AG20443 (cell line): ENCODE measurements around the gene ZNF729.
"Not testable (repeated sequence)": the region's sequence is repeated elsewhere in the genome, so short reads cannot be mapped to it uniquely, and the experiment has no call there.

Experiments used
- DNase-seq: peaks from one replicate; pipeline ENCODE4 v3.0.0; 2012; ENCODE audit warnings: low spot score, mixed read lengths

The ZNF729 gene

DNA sequence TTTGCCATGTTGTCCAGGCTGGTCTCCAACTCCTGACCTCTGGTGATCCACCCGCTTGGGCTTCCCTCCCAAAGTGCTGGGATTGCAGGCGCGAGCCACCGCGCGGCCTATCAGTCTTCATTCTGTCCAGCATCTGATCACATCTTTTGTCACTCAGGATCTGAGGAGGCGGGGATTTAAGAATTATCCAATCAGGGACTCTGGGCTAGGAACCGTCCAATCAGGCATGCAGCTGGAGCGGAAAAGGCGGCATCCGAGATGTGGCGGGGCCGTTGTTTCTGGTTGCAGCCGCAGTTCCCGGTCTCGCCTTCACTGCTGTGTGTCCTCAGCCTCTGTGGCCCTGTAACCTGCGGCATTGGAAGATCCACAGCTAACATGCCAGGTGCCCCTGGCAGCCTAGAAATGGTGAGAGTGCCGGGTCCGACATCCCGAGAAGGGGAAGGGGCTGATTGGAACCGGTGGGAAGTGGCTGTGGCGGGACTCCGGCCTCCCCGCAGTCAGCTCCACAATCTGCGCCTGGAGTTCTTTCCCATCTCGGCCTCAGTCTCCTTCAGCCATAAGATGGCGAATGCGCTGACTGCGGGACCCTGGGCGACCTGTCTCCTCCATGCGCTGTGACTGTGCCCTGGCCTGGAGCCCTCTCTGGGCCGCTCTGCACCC, at the start of gene ZNF729:
TSS of gene ZNF729 (plus strand) at position 291 of the 660 bp plus-strand sequence. CDS start at position 376, 85 bp downstream.
- no peak for DNase-seq

DNA sequence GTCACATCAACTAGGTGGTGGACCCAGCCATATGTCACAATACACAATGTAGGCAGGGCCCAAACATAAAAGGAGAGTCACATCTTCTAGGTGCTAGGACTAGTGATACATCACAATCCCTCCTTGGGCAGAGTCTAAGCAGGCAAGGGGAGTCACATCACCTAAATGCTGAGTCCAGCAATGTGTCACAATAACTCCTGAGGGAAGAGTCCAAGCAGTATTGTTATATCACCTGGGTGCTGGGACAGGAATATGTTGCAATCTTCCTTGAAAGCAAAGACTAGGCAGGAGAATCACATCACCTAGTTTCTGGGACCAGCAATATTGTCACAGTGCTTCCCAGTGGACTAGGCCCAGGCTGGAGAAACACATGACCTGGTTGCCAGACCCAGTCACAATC, 29.4 kb upstream of the ZNF729 start:
- no peak for DNase-seq

DNA sequence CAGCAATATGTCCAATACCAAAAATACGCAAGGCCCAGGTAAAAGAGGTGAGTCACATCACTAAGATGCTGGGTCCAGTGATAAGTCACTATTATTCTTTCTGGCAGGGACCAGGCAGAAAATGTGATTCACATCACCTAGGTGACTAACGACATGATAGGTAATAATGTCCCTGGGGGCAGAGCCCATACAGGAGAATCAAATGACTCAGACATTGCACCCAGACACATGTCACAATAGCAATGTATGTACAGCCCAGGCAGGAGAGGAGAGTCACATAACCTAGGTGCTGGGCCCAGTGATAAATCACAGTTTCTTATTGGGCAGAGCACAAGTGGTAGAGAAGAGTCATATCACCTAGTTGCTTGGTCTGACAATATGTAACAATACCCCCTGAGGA, 28.9 kb upstream of the ZNF729 start:
- no peak for DNase-seq

DNA sequence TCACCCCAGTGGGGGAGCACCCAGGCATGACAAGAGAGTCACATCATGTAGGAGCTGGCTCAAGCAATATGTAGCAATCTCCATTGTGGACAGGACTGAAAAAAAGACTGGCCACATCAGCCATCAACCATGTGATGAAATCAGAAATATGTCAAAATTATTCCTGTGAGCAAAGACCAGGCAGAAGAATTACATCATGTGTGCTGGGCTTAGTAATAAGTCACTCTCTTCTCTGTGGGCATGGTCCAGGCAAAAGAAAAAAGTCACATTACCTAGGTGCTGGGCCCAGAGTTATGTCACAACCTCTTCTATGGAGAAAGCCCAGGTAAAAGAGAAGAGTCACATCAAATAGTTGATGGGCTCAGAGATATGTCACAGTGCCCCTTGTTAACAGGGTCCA, 28.3 kb upstream of the ZNF729 start:
- no peak for DNase-seq

DNA sequence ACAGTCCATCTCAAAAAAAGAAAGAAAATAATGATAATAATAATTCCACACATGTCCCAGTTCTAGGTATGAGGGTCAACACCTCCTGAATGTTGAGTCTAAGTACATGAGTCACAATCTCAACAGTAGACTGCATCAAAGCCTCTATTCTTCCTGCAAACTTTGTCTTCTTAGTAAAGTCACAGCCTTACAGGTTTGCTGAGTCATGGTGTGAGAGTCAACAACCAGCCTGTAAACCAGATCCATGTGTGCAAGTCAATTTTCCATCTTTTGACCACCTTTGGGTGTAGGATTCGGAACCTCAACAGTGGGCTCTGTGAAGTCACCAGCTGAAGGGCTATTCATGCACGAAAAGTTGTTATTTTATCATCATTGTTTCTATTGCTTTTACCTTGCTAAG, 25.7 kb upstream of the ZNF729 start:
- DNase-seq, result no peak

DNA sequence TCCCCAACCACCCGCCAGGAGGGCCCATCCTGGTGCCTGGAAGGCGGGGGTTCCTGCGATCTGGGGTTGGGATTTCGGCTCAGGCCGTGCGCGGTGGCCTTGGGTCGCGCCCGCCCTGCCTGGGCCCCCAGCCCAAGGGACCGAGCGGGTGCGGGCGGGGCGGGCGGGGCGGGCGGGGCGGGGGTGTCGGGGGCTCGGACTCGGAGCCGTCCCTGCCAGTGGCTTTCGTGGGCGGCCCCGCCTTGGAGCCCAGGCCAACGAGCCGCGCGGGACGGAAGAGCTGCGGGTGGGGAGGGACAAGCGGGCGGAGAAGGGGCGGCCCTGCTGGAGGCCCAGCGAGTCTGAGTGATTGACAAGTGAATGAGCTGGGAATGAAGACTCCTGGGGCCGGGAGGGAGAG, 24.6 kb upstream of the ZNF729 start:
- no peak for DNase-seq

DNA sequence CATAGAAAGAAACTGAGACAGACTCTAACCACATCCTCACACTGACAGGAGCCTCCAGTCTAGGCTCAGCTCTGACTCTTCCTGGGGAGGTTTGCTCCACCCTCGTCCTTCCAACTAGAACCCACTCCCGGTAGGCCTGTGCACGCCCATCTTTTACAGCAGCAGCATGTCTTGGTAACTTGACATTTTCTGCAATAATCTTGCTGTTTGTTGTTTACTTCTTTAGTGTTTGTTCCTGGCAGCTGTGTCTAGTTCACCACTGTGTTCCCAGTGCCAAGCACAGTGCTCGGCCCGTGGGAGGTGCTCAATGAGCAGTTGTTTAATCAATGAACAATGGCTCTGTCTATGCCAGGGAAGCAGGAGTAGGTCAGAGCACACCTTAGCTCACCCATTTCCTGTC, 23.1 kb upstream of the ZNF729 start:
- DNase-seq, result no peak

DNA sequence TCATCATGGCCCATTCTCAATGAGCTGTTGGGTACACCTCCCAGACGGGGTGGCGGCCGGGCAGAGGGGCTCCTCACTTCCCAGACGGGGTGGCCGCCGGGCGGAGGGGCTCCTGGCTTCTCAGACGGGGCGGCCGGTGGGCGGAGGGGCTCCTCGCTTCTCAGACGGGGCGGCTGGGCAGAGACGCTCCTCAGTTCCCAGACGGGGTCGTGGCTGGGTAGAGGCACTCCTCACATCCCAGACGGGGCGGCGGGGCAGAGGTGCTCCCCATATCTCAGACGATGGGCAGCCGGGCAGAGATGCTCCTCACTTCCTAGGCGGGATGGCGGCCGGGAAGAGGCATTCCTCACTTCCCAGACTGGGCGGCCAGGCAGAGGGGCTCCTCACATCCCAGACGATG, 35.3 kb downstream of the ZNF729 start:
- not testable (repeated sequence) for DNase-seq

DNA sequence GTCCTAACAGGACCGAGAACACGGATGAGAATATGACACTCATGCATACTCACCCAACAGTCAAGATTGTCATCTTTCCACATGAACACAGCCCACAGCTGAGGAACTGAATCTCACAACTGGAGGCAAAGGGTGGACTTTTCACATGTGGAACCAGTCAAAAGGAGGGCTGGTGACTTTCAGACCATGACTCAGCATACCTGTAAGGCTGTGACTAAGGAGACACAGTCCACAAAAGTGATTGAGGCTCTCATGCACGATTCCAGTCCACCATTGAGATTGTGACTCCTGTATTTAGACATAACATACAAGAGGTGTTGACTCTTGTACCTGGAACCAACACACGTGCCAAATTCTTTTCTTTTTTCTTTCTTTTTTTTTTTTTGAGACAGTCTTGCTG, 40.0 kb downstream of the ZNF729 start:
- no peak for DNase-seq

DNA sequence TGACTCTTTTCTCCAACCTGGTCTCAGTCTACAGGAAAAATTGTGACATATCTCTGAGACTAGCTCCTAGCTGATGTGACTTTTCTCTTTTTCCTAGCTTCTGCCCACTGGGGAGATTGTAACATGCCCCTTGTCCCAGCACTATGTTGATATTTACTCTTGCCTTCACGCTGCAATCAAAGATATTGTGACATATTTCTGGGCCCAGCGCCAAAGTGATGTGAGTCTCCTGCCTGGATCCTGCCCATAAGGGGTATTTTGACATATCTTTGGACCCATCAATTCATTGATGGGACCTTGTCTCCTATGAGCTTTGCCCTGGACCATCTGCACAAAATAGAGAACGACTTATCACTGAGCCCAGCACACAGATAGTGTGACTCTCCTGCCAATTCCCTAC, 41.1 kb downstream of the ZNF729 start:
- DNase-seq, result no peak

DNA sequence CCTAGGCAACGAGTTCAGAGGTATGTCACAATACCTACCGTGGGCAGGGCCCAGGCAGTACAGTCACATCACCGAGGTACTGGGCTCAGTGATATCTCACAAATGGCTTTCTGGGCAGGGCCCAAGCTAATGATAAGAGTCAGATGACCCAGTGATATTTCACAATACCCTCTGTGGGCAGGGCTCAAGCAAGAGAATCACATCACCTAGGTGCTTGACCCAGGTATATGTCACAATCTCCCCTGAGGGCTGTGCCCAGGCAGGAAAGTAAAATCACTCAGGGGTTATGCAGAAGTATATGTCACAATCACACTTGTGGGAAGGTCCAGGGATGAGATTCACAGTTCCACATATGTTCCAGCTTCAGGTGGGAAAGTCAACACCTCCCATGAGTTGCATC, 45.3 kb downstream of the ZNF729 start:
- DNase-seq, result no peak

DNA sequence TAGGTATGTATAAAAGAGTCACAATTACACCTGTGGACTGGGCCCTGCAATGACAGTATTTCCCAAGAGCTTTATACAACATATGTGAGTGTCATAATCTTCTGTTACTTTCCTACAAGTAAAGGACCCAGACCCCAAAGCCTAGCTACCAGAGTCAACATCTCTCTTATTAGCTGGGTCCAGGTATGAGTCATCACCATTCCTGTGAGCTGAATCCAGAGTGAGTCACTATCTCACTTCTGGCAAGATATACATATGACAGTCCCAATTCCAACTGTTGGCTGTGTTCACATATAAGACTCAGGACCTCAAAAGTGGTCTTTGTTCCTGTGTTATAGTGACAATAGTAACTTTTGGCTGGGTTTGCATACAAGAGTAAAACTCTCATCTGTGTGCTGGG, 46.7 kb downstream of the ZNF729 start:
- no peak for DNase-seq

DNA sequence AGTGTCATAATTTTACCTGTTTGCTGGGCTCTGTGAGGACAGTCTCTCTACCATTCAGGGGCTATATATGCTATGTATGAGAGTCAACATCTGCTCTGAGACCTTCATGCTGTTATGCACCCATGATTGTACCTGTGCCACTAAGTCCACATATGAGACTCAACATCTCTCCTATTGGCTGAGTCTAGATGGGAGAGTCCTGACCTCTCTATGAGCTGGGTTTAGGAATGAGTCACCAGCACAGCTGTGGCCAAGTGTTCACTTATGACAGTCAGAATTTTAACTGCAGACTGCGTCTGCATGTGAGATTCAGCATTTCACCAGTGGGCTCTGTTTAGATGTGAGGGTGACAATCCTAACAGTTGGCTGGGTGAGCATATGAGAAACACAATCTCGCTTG, 49.5 kb downstream of the ZNF729 start:
- DNase-seq, result no peak

DNA sequence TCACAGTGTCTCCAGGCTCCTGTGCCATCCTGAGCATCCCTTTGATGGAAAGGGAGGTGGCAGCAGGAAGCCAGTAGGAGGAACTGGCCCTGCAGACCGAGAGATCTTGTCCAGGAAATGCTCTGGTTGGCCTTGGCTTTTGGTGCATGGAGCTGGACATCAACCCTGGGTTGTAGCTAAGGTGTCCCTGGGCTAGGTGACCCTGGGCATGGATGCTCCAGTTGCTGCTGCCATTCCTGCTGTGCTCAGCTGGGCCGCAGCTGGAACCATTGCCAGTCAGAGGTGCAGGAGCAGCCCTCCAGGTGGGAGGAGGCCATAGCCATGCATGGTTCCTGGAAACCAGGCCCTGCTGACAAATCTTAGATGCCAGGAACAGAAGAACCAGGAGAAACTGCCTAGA, 68.4 kb downstream of the ZNF729 start:
- no peak for DNase-seq
